H1 (cell line): Measurements from ENCODE around the gene CLCF1. TPM values are rescaled to one million over a fixed set of nuclear protein-coding genes. Genes with fewer than 3 reads are reported as not detected.

Experiments used
- ATF2 ChIP-seq: IDR thresholded peaks from 2 replicates; pipeline ENCODE4 v1.6.1; 2012; ENCODE audit warnings: low read length, inconsistent platforms
- CTCF ChIP-seq, 3 experiments: IDR thresholded peaks; 1 replicate in 2 of 3; 2 replicates in 1 of 3; pipeline versions ENCODE4 v1.5.1 to v1.6.1; 2011; ENCODE audit warnings: low read length in 3 of 3, mild to moderate bottlenecking in 3 of 3, inconsistent platforms in 2 of 3, low read depth in 1 of 3, moderate library complexity in 1 of 3; ENCODE audit not compliant: insufficient read depth in 1 of 3; ENCODE audit errors: control extremely low read depth in 1 of 3
- EZH2 ChIP-seq: fragments of 200-600 bp; sonication (generic); IDR thresholded peaks from 2 replicates; pipeline ENCODE4 v1.7.1; 2012; ENCODE audit warnings: low read depth, mild to moderate bottlenecking, moderate library complexity, low read length, inconsistent platforms; ENCODE audit not compliant: severe bottlenecking
- polyA plus RNA-seq, 7 experiments: library from polyadenylated mRNA; depleted of rRNA in 3 of 7; stranded (reverse) in 5 of 7; unstranded in 2 of 7; fragments of >200 nt in 5 of 7; fragments of 200-250 nt in 2 of 7; gene quantifications; 1 replicate in 5 of 7; 2 replicates in 1 of 7; 4 replicates in 1 of 7; pipeline versions ENCODE4 v1.2.1 to v1.2.3, GENCODE V29; 2011 to 2013; ENCODE audit warnings: missing spikeins in 2 of 7, mixed read lengths in 2 of 7
- total RNA-seq: library from RNA; stranded (reverse); fragmentation: NEBNext Ultra II Directional; extraction: Animal tissue kit (Norgen Biotek cat#: 25700); gene quantifications from 2 replicates; pipeline ENCODE4 v1.2.1, GENCODE V29; 2021

Gene CLCF1
- total and polyA plus RNA-seq, 2 of the 8 experiments (the other 6 are each of a cell fraction or from before 2014, with no cell fraction given), result 0.32 to 1.2 TPM

GRCh38 chr11:67345247-67345919 lies 28.0 kb downstream of the CLCF1 start (continued):
- TF ChIP-seq ATF2, result no peak
- TF ChIP-seq CTCF (IDR thresholded peaks at IDR 0.05; ENCODE audit: control extremely low read depth in 1 of 3, insufficient read depth in 1 of 3, low read depth in 1 of 3, low read length in 3 of 3), result no peak
- TF ChIP-seq EZH2, result no peak
- TF ChIP-seq, all 59 proteins: peak for 0
